CD4-positive, alpha-beta T cell treated with Interleukin-6 at 100 ng/mL for 8 hours (primary cell): ENCODE results near the gene RNASEH2A.
A peak's percentile ranks its signal among the peaks of the same experiment; 100 is the strongest.
"Not testable (repeated sequence)": the region's sequence is repeated elsewhere in the genome, so short reads cannot be mapped to it uniquely, and the experiment has no call there.

ENCODE experiments used
- DNase-seq: peaks from one replicate; pipeline ENCODE4 v3.0.0-alpha.2; 2020; ENCODE audit warnings: mixed read lengths, low spot score

Gene RNASEH2A

DNA sequence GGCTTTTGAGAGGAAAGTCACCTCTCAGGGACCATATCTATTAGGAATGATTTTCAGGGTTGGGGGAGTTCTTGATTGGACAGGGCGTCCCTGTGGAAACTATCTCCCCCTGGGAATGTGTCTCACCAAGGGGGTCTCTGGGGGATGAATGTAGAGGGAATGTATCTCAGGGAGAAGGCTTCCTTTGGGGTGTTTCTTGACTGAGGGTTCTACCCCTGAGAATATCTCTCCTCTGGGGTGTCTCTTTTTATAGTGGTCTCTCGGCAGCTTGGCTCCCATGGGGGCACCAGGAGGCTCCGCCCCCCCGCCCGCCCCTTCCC lies 27.0 kb downstream of the RNASEH2A start:
- DNase-seq: no peak

- peak; percentile 18 for DNase-seq
Observed at GRCh38 chr19:12833738-12834565, 27.6 kb downstream of the RNASEH2A start.

DNA sequence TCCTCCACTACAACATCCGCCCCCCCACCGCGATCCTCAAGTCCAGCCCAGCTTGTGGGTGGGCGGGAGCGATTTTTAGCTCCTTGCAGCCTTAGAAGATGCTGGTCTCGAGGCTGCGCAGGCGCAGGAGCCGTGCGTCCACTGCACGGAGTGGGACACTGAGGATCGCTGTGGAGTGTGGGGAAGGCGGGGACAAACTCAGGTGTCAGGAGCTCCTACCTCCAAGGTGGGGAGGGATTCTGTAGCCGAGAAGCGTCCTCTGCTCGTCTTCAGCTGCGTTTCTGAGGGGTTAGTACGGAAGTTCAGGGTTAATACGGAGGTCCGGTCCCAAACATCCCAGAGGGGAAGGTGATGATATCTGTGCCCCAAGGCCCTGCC lies 28.2 kb downstream of the RNASEH2A start, which contains the start of gene RTBDN:
Gene RTBDN (minus strand): TSS at position 14 of the 378 bp plus-strand sequence. CDS start 4,600 bp downstream, outside the sequence.
- DNase-seq: no peak

DNA sequence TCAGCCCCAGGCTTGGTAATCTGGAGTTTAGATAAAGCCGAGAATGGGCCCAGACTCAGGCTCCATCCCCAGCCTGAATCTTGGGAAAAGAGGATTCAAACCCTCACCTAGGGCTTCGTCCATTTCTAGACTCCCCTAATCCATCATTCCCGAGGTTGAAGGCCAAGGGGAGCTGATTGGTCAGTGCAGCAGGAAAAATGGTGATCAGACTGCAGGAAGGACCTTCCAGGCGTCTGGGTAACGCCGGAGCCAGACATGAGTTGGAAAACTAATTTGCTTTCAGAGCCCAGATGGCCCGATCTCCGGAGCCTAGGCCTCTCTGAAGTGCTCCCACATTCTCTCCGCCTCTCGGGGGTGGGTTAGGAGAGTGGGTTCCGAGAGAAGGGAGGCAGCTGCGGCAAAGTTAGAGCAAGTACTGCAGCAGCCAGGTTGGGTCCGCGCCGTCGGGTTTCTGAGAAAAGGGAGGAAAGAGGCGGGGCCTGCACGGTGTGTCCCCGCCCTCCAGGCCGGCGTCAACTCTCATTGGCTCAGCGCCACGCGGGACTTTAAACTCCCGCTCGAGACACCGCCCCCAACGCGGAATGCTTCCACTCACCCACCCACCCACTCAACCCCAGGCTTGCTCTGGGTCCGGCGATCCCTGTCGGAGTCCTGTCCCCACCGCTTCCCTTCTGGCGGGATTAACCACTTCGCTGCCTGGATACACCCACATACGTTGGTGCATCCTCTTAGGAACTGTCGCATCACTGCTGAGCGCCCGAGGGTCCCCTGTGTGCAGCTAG lies 28.8 kb downstream of the RNASEH2A start:
- DNase-seq: no peak

DNA sequence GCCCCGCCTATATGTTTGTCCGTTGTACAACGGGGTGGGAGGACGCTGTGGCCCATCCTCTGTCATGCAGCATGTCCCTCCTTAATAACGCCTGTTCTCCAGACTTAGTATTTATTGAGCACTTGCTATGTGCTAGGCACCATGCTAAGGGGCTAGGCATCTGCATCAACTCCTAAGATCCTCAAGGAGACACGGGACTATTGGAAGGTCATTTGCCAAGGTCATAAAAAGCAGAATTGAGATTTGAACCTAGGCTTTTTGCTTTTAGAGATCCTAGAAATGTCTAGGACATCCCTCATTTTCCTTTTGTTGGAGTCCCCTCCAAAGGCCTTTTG lies 30.1 kb downstream of the RNASEH2A start:
- no peak for DNase-seq

GRCh38 chr19:12837225-12837624 lies 30.8 kb downstream of the RNASEH2A start:
- no peak for DNase-seq

DNA sequence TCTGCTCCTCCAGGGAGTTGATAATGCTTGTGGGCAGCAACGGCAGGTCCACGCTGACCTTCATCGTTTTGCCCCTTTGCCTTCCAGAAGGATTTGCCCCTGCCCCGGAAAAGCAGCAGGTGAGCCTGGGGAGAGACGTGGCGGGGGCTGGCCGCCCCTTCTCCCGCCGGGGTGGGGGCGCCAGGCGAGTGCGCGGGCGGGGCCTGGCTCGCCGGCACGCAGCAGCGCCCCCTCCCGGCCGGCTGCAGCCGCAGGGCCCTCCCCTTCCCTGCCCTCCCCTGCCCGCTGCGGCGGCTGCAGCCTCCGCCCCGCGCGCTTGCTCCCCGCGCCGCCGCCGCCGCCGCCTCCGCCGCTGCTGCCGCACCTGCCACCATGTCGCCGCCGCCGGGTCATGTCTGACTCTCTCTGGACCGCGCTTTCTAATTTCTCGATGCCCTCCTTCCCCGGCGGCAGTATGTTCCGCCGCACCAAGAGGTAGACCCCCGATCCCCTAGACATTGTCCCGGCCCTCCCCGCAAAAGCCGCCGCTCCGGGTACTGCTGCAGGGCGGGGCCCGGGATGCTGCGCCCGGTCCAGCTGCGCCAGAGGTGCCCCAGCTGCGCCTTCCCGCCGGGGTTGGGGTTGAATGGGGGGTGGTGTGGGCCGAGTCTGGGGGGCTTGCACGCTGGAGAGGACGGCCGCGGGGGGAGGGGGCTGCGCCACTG lies 31.9 kb downstream of the RNASEH2A start, which contains the start of gene MAST1:
Gene MAST1 (plus strand): TSS at position 334 of the 704 bp plus-strand sequence. CDS start 58 bp downstream, at position 392.
- peak; percentile 33 for DNase-seq

DNA sequence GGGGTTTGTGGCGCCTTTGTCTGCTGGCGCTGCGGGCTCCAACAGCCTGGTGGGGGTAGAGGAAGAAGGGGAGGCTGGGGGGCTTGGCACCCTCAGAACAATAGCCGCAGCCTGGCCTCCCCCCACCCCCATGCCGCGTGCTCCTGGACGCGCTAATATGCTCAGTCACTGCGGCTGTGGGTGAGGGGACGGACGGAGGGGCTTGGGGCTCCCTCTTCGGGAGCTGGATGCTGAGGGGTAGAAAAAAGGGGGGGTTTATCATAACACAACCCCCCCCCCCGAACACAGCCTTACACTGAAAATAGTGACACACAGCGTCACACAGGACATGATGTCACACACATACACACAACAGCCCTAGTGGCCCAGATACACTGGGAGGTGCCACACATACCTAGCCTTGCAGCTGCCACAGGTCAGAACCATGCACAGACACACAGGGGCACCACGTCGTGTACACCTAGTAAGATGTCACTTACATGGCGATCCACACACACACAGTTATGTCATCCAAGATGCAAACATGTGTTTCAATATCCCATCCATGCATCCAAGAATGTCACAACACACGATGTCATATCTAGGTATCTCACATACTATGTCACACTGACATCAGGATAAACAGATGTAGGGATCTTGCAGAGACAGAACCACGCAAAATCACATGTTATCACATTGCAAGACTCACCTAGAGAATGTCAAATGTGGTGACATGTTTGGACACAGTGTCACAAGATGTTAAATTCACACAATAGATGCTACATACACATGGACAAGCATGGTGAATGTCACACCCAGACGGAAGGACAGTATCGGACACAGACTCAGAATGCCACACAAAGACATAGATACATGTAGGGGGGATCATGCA lies 32.7 kb downstream of the RNASEH2A start:
- no peak for DNase-seq

GRCh38 chr19:12840091-12841079 lies 34.0 kb downstream of the RNASEH2A start:
- no peak for DNase-seq

- no peak for DNase-seq
Observed at GRCh38 chr19:12841094-12841493, 34.7 kb downstream of the RNASEH2A start.

DNA sequence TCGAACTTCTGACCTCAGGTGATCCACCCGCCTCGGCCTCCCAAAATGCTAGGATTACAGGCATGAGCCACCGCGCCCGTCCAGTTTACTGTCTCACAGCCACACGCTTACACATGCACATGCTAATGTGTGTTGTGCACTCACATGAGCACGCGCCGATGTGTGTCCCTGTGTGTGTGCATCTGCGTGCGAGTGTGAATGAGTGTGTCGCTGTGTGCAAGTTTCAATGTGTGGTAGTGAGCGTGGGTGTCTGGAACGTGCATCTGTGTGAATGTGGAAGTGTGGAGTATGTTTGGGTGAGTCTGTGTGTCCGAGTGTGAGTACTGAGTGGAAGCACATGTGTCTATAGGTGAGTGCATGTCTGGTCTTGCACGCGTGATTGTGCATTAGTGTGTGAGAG lies 36.1 kb downstream of the RNASEH2A start:
- DNase-seq: no peak

DNA sequence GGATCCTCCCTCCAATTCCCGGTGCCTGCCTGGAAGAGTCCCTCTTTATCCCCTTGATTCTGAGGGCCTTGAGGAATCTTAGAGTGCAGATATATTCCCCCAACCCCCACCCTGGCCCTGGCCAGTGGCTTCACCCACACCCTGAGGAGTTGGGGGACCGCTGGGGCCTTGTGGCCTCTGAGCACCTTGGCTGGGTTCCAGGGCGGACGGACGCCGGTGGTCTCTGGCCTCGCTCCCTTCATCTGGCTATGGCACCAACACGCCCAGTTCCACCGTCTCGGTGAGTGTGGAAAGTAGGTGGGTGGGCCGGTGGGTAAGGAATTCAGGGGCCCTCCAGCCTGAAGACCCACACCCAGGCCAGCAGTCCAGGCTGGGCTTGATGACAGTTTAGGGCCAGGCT lies 36.9 kb downstream of the RNASEH2A start:
- no peak for DNase-seq

DNA sequence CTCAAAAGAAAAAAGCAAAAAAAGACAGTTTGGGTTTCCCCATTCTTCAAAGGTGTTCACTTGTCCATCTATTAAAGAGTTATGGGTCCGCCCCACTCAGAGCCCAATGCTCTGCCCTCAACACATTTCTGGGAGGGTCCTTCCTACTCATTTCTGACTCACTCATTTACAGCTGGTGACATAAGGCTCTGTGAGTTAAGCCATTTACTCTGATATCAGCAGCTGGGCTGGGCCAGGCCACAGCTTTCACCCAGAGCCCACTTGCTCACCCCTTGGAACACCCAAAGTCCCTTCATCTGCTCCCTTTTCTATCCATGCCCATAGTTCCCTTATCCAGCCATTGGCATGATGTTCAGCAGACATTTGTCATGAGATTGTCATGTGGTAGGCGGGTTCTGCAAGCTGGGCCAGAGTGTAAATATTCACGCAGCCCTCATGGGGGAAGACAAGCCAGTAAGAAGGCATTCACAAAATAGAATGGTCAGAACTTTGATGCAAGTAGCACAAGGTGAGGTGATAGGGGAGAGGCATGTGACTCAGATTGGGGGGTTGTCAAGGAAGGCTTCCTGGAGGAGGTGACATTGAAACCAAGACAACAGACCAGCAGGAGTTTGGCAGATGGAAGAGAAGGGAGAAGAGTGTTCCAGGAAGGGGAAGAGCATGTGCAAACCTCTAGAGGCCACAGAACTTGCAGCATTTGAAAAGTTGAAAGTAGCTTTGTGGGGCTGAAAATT lies 37.8 kb downstream of the RNASEH2A start:
- no peak for DNase-seq

GRCh38 chr19:12846613-12847012 lies 40.2 kb downstream of the RNASEH2A start:
- not testable (repeated sequence) for DNase-seq

DNA sequence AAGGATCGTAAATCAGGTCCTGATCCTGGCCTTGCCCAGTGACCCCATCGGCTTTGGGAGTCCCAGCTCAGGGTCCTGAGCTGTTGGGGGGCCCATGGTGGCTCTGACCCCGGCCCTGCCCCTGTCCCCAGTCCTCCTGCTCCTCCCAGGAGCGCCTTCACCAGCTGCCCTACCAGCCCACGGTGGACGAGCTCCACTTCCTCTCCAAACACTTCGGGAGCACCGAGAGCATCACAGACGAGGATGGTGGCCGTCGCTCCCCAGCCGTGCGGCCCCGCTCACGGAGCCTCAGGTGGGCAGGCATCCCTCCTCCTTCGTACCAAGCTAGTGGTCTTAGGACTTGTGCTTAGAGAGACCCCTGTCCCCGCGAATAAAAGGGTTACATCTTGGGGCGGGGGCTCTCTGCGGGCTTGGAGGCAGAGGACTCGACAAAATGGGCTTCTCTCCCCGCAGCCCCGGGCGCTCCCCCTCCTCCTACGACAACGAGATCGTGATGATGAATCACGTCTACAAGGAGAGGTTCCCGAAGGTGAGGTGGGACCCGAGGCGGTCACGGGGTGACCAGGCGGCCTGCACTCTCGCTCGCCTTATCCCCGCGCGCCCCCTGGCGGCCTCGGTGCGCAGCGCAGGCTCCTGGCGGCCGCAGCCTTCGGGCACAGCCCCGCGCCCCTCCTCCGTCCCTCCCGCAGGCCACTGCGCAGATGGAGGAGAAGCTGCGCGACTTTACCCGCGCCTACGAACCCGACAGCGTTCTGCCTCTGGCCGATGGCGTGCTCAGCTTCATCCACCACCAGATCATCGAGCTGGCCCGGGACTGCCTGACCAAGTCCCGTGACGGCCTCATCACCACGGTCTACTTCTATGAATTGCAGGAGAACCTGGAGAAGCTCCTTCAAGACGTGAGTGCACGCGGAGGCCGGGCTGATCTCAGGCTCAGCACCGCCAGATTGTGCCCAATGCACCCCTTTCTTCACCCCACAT lies 41.1 kb downstream of the RNASEH2A start:
- peak; percentile 65 for DNase-seq

DNA sequence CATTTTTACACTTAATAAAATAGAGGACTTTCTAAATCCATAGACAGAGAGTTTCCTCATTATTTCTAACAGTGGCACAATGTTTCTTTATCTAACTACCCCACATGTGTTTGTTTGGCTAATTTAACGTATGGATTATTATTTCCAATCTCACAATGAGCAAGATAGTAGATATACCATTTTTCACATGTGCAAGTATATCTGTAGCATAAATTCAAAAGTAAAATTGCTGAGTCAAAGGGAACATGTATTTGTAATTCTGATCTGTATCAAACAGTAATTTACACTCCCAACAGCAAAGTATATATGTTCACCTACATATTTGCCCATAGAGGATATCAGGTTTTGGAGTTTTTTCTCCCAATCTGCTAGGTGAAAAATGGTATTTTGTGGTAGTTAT lies 50.3 kb downstream of the RNASEH2A start:
- no peak for DNase-seq

DNA sequence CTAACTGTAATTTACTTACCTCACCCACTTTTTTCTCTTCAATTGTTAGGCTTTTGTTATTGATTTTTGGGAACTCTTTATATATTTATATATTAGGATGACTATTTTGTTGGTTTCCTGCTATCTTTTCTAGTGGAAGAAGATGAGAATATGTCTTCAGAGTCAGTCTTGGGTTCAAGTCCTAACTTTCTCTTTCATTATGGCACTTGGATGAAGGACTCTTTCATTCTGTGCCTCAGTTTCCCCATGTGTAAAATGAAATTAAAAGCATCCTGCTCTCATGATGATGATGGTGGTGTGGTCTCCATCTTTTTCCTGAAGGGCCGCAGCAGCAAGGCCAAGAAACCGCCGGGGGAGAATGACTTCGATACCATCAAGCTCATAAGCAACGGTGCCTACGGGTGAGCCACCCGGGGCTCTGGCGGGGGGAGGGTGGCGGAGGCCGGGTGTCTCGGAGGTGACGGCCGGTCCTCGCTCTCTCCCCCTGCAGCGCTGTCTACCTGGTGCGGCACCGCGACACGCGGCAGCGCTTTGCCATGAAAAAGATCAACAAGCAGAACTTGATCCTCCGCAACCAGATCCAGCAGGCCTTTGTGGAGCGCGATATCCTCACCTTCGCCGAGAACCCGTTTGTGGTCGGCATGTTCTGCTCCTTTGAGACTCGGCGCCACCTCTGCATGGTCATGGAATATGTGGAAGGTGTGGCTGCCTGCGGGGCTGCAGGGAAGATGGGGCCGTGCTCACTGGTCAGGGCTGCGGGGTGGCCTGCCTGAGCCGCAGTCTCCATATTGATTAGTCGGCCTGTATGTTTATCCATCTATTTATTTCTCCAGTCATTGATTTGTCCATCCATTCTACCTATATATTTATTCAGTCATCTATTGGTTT lies 51.9 kb downstream of the RNASEH2A start:
- DNase-seq: no peak

DNA sequence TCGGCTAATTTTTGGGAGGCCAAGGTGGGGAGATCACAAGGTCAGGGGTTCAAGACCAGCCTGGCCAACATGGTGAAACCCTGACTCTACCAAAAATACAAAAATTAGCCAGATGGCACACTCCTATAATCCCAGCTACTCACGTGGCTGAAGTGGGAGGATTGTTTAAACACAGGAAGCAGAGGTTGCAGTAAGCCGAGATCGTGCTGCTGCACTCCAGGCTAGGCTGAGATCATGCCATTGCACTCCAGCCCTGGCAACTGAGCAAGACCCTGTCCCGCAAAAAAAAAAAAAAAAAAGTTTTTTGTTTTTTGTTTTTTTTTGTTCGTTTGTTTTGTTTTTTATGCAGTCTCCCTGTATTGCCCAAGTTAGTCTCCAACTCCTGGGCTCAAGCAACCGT lies 53.2 kb downstream of the RNASEH2A start:
- no peak for DNase-seq
